Testis (tissue), 3 donors: ENCODE data around the gene ODC1. TPM values are rescaled to one million over a fixed set of nuclear protein-coding genes. Genes with fewer than 3 reads are reported as not detected.
"Not testable (repeated sequence)": the region's sequence is repeated elsewhere in the genome, so short reads cannot be mapped to it uniquely, and the experiment has no call there.

Experiments
- DNase-seq: peaks from one replicate; pipeline ENCODE4 v3.0.0-alpha.2; 2019
- H3K27ac ChIP-seq, 2 donors: fragments of 200-600 bp; sonication (generic); one replicate each; pipeline ENCODE4 v1.5.1; 2019
- H3K27me3 ChIP-seq: fragments of 200-600 bp; sonication (generic); one replicate; pipeline ENCODE4 v1.5.1; 2019
- H3K36me3 ChIP-seq: fragments of 200-600 bp; sonication (generic); one replicate; pipeline ENCODE4 v1.5.1; 2017; ENCODE audit warnings: low read depth; ENCODE audit errors: missing control alignments
- H3K4me1 ChIP-seq: fragments of 200-600 bp; sonication (generic); one replicate; pipeline ENCODE4 v1.5.1; 2019
- H3K4me3 ChIP-seq, 2 donors: fragments of 200-600 bp; sonication (generic); one replicate each; pipeline ENCODE4 v1.5.1; 2017 to 2019
- H3K9me3 ChIP-seq: fragments of 200-600 bp; sonication (generic); one replicate; pipeline ENCODE4 v1.5.1; 2017
- CTCF ChIP-seq, 3 experiments: fragments of 450-650 bp in 2 of 3; fragments of 200-600 bp in 1 of 3; sonication (generic) in 1 of 3; IDR thresholded peaks; one replicate each; pipeline ENCODE4 v1.5.1; 2016 to 2019; ENCODE audit warnings: antibody characterized with exemption in 3 of 3, mild to moderate bottlenecking in 2 of 3, moderate library complexity in 1 of 3
- POLR2A ChIP-seq: fragments of 450-650 bp; IDR thresholded peaks from one replicate; pipeline ENCODE4 v1.6.1; 2017; ENCODE audit warnings: antibody characterized with exemption, mild to moderate bottlenecking, moderate library complexity
- WGBS, 2 donors: methylation state at CpG; one replicate each; pipeline ENCODE4 v1.1.5; 2018; 5-methylcytosine and 5-hydroxymethylcytosine counted together
- intact Hi-C: fragments of 100-400 bp; cut with DNase I; formaldehyde crosslinking; loops from one replicate; pipeline ENCODE4 v1.15.1; 2023; ENCODE audit warnings: low total_unique reads
- polyA plus RNA-seq: library from polyadenylated mRNA; stranded (reverse); fragments of 350-450 nt; fragmentation: Illumina TruSeq; extraction: RNeasy Lipid Tissue Mini Kit (QIAGEN cat#74804); gene quantifications from one replicate; pipeline ENCODE4 v1.2.3, GENCODE V29; 2014; ENCODE audit warnings: low read depth, low replicate concordance; ENCODE audit not compliant: insufficient read depth
- total RNA-seq, 2 donors: library from RNA; depleted of rRNA; stranded (reverse); fragments of >200 nt; gene quantifications; one replicate each; pipeline ENCODE4 v1.2.3, GENCODE V29; 2016

The ODC1 gene
- total and polyA plus RNA-seq, 3 donors from 2014 or later, result 208 to 321 (median 309) TPM

- Histone ChIP-seq H3K27me3 (no peaks in the 10 kb centered on the region), H3K27ac (no peak overlapping the region), H3K9me3 (no peaks in the 10 kb centered on the region), H3K36me3 (no peaks in the 10 kb centered on the region), H3K4me3 (no peak overlapping the region), H3K4me1 (no peaks in the 10 kb centered on the region)
- no peak for DNase-seq
- WGBS, 2 donors, result 56 to 61% methylated on average over 11 of the region's 11 CpGs
- TF ChIP-seq CTCF (IDR thresholded peaks at IDR 0.05), result no peak
- TF ChIP-seq POLR2A, result no peak
- intact Hi-C loops, result no loop called here
Observed at GRCh38 chr2:10457846-10458598, 9.9 kb upstream of the ODC1 start.

- intact Hi-C loops, H3K4me3 ChIP-seq, H3K27ac ChIP-seq, DNase-seq, H3K4me1 ChIP-seq, H3K9me3 ChIP-seq, H3K36me3 ChIP-seq, H3K27me3 ChIP-seq: not testable (repeated sequence)
- WGBS, 2 donors, result 87 to 92% methylated on average over 3 of the region's 3 CpGs
Observed at GRCh38 chr2:10457195-10457594, 9.1 kb upstream of the ODC1 start.

GRCh38 chr2:10454505-10454904 is 6.4 kb upstream of the ODC1 start:
- DNase-seq, result no peak
- peaks cover 3% of the 10 kb centered on the region for H3K4me1 ChIP-seq

GRCh38 chr2:10453905-10454298 is 5.8 kb upstream of the ODC1 start:
- Histone ChIP-seq H3K36me3 (no peaks in the 10 kb centered on the region), H3K27me3 (no peaks in the 10 kb centered on the region), H3K4me3 (no peak overlapping the region), H3K27ac (no peak overlapping the region), H3K4me1 (peaks cover 8% of the 10 kb centered on the region), H3K9me3 (no peaks in the 10 kb centered on the region)
- WGBS, 2 donors, result 92 to 98% methylated on average over 4 to 9 of the region's 9 CpGs
- intact Hi-C loops, result no loop called here
- DNase-seq, result no peak
- TF ChIP-seq POLR2A (no peak), CTCF (IDR thresholded peaks at IDR 0.05) (no peak)

More at GRCh38 chr2:10454505-10454904, 6.4 kb upstream of the ODC1 start:
- no peaks in the 10 kb centered on the region for H3K27me3 ChIP-seq
- no peaks in the 10 kb centered on the region for H3K9me3 ChIP-seq
- no peak overlapping the region for H3K4me3 ChIP-seq
- 85 to 89% methylated on average over 3 to 7 of the region's 7 CpGs for WGBS, 2 donors
- TF ChIP-seq POLR2A, result no peak
- no peak for TF ChIP-seq CTCF (IDR thresholded peaks at IDR 0.05)
- no peaks in the 10 kb centered on the region for H3K36me3 ChIP-seq
- H3K27ac ChIP-seq, result no peak overlapping the region
- intact Hi-C loops, result no loop called here

GRCh38 chr2:10452956-10453904 is 5.1 kb upstream of the ODC1 start:
- TF ChIP-seq CTCF (IDR thresholded peaks at IDR 0.05), result no peak
- TF ChIP-seq POLR2A, result no peak
- H3K36me3 ChIP-seq, result no peaks in the 10 kb centered on the region
- H3K9me3 ChIP-seq, result no peaks in the 10 kb centered on the region
- peaks cover 8% of the 10 kb centered on the region for H3K4me1 ChIP-seq
- H3K27me3 ChIP-seq, result no peaks in the 10 kb centered on the region
- no peak overlapping the region for H3K4me3 ChIP-seq
- intact Hi-C loops, result no loop called here
- WGBS, 2 donors, result 90 to 91% methylated on average over 17 of the region's 17 CpGs
- no peak overlapping the region for H3K27ac ChIP-seq
- no peak for DNase-seq
